GM18870 (cell line): ENCODE measurements around the gene GPC5.
A peak's percentile ranks its signal among the peaks of the same experiment; 100 is the strongest.

Experiments used
- ATAC-seq: cut with Tn5 transposase; IDR thresholded peaks from one replicate; pipeline ENCODE4 v1.9.1; 2021; ENCODE audit warnings: moderate library complexity; ENCODE audit not compliant: unreplicated experiment

The GPC5 gene

DNA sequence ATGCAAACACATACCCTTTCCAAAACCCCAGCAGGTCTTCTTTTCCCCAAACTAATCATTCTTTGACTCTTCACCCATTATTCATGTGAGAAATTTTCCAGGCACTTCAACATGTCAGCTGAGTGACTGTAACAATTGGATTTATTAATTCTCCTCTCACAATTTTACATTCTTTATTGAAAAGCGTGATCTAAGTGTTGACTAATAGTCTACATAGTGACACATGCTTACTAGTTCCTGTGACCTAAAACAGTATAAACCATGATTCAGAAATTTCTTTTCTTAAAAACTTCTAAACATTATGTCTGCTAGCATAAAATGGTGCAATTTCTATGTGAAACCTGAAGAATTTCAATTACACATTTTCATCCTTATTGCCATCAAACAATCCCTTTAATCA is 532.3 kb downstream of the GPC5 start:
- no peak for ATAC-seq

DNA sequence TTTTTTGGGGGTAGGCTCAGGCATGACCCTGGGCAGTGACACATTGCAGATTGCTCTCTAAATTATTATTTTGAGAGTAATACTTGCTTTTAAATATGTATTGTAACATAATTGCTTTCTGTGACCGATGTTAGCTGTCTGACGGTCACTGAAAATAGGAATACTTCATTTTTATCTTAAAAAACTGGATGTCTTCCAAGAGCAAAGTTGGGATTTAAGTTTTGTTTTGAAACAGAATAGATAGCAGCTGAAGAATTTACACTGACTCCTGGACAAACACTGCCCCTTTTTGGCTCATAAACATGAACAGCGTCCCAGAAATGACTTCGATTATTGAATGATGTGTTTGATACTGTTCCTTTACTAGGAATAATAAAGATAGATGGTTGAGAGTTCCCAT is 535.9 kb downstream of the GPC5 start:
- ATAC-seq: no peak

DNA sequence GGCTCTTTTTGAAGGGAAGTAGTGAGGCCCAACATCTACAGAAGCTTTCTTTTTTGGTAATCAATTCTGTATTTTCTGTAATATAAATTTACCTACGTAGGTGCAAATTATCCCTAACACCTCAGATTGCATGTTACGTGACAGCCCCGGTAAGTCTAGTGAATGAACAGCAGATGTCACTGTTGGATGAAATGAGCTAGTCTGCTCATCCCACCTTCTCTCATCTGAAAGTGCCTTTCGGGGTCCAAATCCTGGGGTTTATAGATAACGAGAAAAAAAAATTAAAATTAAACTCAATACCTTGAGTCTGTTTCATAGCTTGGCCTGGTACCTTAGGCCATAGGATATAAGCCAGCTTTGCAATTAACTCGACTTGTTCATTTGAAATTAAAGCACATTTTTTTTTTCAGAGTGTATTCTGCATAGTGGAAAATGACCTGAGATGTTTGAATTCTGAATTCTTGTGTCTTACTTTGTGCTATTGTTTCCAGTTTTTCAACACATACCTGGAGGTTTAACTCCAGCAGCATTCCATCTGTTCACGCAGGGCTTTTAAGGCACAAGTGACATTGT is 548.2 kb downstream of the GPC5 start:
- ATAC-seq: no peak

DNA sequence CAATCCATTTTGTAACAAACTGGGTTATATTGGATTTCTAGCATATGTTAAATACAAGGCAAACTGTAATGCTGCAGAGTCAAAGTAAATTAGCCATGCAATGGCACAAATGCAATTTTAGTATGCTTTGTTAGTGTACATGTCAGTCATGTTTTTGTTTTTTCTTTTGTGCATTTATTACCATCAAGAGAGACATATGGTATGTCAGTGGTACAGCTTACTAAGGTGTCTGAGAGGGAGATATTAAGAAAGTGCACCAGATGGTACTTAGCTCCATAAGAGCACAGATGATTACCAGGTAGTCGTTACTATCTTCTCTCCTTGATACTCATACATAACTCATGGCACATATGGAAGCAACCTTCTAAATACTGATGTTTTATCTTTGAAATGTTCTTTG is 550.3 kb downstream of the GPC5 start:
- no peak for ATAC-seq

DNA sequence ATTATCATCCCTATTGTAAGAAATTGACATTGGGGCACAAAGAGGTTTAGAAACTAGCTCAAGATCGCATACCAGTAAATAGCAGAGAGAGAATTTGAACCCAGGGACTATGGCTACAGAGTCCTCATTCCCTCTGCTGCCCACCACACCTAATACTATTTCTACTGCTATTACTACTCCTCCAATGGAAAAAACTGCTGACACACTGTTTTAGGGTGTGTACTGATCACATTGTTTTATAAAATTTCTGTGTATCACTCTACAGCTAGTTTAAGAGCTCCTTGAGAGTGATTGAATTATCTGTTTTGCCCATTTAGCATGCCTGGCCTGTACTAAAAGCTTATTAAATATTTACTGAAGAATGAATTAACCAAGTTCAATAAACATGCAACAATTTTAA is 552.4 kb downstream of the GPC5 start:
- ATAC-seq: no peak

DNA sequence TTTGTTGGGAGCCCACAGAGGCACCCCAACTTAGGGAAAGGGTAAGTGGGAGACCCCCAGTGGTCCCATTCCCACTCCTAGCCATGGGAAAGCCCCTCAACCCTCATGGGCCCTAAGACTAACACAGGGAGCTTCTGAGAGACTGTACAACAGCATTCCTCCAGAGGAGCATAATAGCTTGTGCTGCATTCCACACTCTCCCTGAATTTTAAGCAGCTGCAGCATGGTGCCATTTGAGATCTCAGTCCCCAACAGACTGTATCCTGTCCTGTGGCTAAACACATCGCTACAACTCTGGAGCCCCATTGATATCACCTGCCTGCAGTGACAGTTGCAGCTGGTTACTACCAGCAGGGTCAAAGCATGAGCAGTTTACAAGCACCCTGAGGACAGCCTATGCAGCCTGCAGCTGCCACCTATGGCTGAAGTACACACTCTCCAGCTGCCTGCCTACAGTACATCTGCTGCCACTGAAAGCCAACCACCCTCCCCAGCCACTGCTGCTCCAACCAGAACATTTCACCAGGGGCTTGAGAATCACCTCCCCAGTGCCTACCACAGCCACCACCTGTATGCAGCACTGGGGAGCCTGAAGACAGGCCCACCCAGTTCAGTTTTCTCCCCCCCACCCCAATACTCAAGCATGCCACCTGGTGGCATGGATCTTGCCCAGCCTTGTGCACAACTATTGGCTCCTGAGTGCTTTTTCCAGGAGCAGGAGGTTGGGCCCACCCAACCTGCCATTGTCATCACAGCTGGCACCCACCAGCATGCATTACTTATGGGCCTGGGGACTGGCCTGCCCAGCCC is 557.3 kb downstream of the GPC5 start:
- no peak for ATAC-seq

DNA sequence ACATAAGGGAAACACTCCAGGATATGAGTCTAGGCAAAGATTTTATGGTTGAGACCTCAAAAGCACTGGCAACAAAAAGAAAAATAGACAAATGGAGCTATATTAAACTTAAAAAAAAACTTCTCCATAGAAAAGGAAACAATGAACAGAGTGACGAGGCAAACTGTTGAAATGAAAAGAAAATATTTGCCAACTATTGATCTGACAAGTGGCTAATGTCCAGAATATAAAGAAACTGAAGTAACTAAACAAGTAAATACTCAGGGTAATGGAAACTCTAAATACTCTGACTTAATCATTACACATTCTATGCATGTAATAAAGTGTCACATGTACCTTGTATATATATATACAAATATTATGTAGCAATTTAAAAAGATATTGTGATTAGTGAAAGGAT is 562.5 kb downstream of the GPC5 start:
- no peak for ATAC-seq

DNA sequence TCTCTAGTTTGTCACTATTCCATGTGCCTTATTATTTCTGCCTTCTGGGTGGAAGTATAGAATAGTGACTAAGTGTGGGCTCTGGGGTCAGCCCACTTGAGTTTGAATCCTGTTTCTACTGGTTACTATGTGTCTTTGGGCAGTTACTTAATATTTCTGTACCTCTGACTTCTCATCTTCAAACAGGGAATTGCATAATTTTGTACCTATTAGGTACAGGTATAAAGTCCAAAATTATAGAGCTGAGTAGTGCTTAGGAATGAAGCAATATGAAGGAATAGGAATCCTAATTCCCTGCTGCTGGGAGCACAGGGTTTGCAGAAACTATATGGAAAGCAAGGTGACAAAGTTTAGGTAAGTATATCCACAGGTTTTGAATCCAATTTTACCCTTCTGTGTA is 564.5 kb downstream of the GPC5 start:
- no peak for ATAC-seq

DNA sequence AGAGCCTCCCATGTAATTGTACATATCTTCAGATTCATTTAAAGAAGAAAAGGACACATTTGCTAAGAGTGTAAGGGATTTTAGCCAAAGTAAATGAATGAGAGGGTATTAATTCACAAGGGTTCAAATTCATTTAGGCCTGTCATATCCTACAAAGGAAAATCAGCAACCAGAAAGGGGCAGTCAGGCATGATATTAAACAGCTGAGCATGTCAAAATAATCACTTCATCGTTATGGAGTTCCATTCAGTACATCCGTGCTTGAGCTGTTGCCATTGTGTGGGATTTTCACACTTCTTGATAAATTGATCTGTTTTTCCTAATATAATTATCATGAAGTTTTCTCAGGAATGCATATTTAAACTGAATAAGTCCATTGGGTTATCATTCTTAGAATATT is 567.1 kb downstream of the GPC5 start:
- ATAC-seq: no peak

DNA sequence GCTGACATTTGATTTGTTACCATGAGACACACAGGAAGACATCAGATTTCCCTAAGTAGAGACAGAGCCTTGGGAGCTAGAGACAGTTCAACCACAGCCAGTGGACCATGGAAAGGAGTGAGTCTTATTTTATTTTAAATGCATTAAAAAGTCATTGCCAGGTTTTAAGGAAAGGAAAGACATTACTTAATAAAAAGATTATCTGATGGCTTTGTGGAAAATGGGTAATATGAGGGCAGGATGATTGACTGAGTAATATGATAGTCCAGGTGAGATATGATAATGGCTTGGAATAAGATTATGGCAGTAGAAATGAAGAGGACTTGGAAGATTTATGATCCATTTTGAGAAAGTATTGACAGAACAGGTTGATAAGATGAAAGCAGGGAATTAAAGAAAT is 580.1 kb downstream of the GPC5 start:
- no peak for ATAC-seq

DNA sequence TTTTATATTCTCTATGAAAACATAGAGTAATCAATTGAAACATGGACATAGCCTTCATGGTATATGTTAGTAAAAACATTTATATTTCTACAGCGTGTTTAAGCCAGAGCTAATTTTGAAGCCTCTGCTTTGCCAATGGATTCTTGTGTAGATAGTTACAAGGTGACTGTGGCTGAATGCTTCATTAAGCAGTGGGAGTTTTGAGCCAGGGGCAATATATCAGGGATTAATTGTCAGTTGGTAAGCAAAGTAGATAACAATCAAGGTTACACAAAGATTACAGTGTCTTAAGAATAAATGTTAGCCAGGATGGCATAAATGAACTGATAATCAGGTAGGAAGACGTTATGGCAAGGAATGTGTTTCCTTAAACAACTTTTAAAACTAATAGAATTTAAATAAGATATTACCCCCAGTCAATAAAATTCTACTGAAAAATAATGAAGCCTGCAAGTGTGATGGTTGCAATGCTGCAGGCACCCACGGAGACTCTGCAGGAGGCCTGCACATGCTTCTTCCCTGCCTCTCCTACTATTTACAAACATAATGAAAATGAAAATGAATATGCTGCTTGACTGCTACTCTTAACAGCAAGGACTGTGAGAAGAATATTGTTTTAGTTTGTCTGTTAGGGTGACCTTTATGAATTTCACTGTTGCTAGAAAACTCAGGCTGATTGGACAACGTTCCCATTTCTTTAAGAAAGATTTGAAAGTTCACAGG is 588.5 kb downstream of the GPC5 start:
- ATAC-seq: no peak

DNA sequence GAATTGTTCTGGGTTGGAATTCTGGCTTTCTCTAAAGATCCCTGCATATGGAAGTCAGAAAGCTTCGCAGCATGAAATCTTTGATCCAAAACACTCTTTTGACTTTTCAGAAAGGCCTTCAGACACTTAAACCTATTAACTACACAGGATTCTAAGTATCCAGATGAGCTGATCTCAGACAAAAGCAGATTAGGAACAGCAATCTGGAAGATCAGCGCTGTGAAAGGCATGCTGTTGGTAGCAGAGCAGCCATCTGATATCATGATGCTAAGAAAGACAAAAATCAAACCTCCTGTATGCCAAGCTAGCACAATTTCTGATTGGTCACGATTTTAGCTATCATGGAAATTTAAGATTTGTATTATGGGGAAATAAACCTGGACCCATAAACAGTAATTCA is 589.9 kb downstream of the GPC5 start:
- ATAC-seq: no peak

DNA sequence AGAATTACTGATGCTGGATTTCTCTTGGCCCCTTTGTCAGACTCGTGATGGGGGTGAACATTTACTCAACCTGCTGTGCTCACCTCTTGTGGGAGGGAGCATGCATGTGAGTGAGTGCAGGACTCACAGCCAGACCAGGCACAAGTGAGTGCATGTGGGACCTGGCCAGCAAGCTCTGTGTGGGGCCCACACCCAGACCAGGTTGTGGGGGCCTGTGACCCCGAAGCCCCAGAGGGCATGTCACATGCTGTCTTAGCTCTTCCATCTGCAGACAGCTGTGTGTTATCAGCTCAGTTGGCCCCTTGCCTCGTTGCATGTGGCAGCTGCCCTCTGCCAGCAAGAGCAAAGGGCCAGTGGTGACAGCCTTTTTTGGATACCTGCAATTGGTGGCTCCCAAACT is 614.4 kb downstream of the GPC5 start:
- ATAC-seq: no peak

DNA sequence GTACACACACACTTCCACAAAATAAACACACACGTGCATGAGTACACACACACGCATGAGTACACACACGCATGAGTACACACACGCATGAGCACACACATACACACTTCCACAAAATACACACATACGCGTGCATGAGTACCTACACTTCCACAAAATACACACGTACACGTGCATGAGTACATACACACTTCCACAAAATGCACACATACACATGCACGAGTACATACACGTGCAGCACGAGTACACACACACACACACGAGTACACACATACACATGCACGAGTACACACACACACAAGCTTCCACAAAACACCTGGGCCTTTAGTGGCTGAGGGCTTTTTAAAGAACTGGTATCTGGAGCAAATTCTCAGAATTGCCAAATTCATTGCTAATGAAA is 619.3 kb downstream of the GPC5 start:
- no peak for ATAC-seq

DNA sequence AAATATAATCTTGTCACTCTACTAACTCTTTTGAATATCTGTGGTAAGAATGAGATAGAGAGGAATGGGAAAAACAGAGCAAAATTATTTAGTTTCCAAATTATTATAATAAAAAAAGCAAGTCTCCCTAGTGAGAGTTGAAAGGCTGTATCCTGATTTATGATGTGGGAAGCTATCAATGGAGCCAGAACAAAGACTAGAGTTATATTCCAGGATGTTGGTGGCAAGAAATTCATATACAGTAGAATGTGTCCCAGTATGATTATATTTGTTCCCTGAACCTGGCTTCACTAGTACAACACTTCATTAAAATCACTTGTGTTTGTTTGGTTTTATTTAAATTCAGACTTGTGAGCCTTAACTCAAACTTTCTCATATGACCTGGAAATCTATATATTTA is 630.3 kb downstream of the GPC5 start:
- ATAC-seq: no peak

DNA sequence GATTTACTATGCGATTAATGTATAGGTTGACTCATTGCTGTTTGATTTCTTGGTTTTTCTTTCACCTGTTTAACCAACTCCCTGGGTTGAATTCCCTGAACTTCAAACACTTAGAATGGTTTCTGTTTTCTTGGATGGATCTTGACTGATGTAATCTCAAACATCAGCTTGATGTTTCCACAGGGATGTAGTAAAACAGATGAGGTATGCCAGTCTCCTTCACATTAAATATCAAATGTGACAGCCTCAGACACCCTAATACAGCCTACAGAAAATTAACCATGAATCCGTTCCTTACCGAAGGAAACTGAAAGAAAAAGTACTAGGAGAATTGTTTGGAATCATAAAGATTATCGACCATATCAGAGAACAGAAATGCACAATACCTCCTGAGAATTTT is 631.2 kb downstream of the GPC5 start:
- ATAC-seq: no peak

DNA sequence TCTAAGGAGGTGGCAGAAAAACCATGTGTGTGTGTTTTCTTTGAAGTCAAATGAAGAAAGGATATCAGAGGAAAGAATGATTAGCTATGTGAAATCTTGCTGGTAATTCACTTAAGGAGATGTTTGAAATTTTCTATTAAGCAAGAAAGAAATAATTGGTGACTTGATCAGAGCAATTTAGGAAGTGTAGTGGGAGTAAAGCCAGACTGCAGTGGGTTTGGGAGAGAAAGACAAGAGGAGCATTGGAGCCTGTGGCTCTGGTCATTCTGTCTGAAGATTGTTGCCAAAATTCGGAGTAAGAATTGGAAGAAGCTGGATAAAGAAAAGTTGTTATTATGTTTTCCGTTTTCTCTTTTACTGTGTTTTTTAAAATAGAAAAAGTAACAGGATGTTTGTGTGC is 640.5 kb downstream of the GPC5 start:
- no peak for ATAC-seq

DNA sequence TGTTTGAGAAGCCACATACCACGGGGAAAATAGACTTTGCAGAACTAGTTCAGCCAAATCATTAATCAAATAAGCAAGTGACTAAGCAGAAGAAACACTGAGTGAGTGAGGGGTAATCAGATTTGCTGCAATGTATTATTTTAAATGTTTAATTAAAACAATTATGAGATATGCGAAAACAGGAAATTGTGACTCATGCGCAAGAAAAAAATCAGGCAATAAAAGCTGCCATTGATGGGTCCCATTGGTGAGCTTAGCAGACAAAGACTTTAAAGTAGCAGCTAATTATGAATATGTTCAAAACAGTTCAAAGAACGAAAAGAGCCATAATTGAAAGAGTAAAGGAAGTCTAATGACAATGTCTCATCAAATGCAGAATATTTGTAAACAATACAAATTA is 644.1 kb downstream of the GPC5 start:
- ATAC-seq: no peak

DNA sequence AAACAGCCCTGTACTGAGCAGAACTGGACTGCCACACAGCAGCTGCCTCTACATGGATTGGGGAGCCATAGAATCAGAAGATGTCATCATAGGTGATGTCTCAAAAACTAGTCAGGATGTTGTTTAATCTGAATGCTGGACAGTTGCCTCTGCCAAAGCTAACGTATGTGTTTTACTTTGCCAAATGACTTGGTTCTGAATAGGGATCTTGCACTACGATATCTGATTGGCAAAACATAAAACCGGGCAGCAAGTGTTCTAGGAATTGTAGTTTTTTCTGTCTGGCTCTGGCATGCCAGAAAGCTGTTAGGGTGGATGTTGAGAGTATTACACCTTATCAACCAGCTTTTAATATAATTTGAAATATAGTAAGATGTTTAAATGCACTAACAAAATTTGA is 645.9 kb downstream of the GPC5 start:
- ATAC-seq: no peak

DNA sequence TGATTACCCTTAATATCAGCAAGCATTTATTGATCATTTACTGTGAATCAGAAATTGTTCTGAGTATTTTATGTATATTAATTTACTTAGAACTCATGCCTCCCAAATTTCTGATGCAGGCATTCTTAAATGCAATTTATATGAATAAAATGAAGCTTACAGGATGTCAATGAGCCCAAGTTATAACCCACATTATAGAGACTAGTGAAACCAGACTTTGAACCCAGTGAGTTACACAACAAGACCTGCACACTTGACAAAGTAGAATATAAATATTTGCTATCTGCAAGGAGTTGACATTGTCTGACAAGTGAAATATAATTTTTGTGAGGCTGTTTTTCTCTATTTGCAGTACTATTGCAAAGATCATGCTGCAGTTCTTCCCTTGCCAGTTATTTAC is 656.0 kb downstream of the GPC5 start:
- ATAC-seq: no peak

DNA sequence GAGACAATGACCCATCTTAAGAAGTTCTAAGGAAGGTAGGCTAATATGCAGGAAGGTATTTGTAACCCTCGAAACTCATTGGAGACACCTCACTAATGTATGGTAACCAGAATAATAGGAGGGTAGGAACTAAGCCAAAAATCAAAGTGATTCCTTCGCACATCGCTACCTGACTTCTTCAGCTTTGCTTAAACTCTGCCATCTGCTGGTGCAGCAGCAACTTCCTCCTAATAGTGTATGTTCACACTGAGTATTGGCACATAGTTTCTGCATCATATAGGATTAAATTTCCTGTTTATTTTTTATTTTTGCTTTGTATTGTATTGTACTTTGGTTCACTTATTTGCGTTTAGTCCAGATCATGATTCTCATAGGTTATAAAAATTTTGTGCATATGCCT is 676.2 kb downstream of the GPC5 start:
- peak; percentile 70 for ATAC-seq

DNA sequence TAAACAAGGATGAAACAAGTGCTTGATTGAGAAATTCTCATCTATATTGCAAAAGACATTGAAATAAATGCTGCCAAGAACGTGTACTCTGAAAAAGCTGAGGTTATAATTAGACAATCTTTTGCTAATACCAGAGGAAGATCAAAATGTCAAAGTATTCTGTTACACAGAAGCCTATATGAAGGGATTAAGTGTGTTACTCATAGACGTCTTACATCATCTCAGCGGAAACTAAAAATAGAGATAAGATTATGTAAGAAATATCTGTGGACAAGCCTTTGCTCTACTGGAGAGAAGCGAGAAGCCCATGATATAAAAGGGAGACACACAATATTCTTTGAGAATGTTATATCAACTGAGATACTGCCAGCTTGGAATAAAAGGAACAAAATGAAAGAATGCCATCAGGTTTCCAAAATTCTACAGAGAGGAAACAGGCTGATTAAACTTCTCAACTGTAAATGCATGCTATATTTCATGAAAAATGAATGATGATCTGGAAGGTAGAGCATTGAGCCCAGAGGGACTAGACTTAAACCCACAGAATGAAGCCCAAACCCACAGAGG is 699.0 kb downstream of the GPC5 start:
- no peak for ATAC-seq
